Stimulated activated naive CD4-positive, alpha-beta T cell treated with Interleukin-2 at 50 U/mL for 16 hours (primary cell): ENCODE measurements around the gene PLXNA4.

Source experiments
- DNase-seq: peaks from one replicate; lab custom pipeline; 2025; lab: John Stamatoyannopoulos, UW

Gene PLXNA4

GRCh38 chr7:132564849-132565248 is 11.4 kb downstream of the PLXNA4 start:
- DNase-seq, result no peak

GRCh38 chr7:132564090-132564489 is 12.2 kb downstream of the PLXNA4 start:
- DNase-seq, result no peak

DNA sequence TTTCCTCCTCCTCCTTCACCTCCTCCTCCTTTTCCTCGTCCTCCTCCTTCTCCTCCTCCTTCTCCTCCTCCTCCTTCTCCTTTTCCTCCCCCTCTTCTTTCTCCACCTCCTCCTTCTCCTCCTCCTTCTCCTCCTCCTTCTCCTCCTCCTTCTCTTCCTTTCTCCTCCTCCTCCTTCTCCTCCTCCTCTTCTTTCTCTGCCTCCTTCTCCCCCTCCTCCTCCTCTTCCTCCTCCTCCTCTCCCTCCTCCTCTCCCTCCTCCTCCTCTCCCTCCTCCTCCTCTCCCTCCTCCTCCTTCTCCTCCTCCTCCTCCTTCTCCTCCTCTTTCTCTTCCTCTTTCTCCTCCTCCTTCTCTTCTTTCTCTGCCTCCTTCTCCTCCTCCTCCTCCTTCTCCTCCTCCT is 13.6 kb downstream of the PLXNA4 start:
- no peak for DNase-seq

DNA sequence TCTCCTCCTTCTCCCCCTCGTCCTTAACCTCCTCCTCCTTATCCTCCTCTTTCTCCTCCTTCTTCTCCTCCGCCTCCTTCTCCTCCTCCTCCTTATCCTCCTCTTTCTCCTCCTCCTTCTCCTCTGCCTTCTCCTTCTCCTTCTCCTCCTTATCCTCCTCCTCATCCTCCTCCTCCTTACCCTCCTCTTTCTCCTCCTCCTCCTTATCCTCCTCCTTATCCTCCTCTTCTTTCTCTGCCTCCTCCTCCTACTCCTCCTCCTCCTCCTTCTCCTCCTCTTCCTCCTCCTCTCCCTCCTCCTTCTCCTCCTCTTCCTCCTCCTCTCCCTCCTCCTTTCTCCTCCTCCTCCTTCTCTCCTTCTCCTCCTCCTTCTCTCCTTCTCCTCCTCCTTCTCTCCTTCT is 14.5 kb downstream of the PLXNA4 start:
- no peak for DNase-seq

GRCh38 chr7:132560825-132561529 is 15.3 kb downstream of the PLXNA4 start:
- no peak for DNase-seq

GRCh38 chr7:132560105-132560504 is 16.2 kb downstream of the PLXNA4 start:
- no peak for DNase-seq

- no peak for DNase-seq
Measured at GRCh38 chr7:132558815-132559214, 17.5 kb downstream of the PLXNA4 start.

DNA sequence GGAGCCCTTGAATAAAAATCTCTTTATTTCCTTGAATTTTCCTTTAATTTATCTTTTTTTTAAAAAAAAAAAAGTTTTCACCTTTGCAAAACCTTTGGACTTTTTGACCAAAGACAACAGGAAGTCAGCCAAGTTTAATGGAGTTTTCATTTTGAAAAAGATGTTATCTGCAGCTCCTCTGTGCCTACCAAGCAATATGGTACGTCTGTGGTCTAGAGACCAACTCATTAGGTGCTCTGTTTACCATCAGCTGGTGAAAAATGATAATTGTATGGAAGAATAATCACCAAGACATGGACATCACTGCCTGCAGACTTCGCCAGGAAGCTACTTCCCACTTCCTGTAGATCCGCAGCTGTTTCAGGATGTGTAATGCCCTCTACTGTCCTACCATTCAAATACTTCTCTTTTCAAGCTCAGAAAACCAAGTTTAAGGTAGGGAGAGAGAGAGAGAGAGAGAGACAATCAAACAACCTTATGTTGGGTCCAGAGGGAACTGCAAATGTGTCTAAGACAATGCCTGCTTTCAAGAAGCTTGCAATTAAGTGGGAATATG is 18.7 kb downstream of the PLXNA4 start:
- no peak for DNase-seq

GRCh38 chr7:132554446-132554845 is 21.8 kb downstream of the PLXNA4 start:
- no peak for DNase-seq

GRCh38 chr7:132553031-132553430 is 23.2 kb downstream of the PLXNA4 start:
- DNase-seq, result no peak

DNA sequence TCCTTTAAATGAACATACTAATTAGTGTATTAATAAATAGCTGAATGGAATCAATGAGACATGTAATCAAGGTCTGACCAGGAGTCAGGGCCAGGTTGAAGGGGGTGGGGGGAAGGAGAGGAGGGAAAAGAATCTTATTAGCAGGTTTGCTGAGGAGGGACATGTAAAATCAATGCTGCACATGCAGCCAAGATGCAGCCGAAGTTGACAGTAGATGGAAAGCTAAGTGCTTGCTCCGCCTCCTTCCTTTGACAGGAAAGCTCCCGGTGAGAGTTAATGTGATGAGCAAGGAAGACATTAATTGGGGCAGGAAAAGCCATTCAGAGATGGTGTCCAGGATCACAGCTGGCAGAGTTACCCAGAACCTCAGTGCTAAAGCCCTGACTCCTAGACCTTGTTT is 24.4 kb downstream of the PLXNA4 start:
- DNase-seq, result no peak

DNA sequence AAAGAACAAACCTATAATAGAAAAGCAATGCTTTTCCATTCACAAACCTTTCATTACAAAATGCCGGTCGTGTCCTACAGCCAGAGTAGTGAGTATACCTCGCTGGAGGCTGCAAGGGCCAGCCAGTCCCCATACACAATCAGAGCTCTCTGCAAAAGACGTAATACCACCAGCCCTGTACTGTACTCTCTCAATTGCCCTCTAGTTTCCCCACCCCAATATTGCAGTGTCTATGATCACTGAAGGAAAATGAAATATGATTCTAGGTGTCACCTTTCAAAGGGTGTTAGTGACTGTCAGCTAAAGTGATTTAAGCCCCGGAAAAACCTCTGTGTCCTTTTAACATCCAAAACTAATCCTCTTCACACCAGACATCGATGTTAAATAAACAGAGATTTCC is 24.8 kb downstream of the PLXNA4 start:
- no peak for DNase-seq

DNA sequence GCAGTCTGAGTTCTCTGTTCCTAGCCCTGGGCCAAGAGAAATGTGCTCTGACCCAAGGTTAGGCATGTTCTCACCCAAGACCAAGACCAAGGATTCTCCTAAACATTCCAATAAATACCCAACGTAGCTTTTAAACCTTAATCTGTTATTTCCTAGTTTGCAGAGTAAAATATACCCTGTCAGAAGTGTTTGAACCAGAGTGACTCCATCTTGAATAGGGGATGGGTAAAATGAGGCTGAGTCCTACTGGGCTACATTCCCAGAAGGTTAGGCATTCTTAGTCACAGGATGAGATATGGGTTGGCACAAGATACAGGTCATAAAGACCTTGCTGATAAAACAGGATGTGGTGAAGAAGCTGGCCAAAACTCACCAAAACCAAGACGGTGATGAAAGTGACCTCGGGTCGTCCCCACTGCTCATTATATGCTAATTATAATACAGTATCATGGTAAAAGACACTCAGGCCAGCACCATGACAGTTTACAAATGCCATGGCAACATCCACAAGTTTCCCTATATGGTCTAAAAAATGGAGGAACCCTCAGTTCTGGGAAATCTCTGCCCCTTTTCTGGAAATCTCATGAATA is 27.7 kb downstream of the PLXNA4 start:
- no peak for DNase-seq

DNA sequence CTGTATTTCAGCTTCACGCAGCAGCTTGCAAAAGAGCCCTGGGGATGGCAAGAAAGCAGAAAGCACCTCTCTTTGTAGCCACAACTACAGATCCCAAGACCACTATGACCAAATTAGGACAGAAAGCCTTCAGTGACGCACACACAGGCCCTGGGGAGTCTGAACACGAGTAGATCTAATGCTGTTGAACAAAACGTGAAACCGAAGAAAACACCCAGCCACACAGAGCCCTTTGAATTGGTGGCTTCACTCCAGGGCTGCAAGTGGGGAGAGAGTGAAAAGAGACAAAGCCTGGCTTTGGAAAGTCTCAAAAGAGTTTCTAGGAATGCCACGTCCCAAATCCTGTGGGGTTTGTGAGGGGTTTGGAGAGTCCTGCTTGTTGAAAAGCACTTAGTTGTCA is 28.4 kb downstream of the PLXNA4 start:
- no peak for DNase-seq

- DNase-seq, result no peak
Measured at GRCh38 chr7:132546366-132547127, 29.7 kb downstream of the PLXNA4 start.

GRCh38 chr7:132545756-132546155 is 30.5 kb downstream of the PLXNA4 start:
- no peak for DNase-seq

DNA sequence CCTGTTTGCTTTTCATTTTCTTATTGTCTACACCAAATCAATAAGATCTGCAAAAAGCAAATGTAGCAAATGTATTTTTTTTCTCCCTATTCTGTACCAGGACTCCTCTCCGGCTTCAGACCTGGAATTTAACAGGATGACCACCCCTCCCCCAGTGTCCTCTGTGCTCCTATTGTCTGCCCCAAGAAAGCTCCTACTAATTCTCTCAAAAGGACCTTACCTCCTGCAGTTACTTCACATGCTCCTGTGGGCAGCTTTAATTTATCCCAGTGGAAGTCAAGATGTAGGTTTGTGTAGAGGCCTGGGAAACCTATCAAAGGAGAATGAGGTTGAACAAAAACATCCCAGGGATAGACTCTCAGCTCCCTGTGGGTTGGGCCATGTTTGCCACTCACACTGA is 31.3 kb downstream of the PLXNA4 start:
- no peak for DNase-seq

- no peak for DNase-seq
Measured at GRCh38 chr7:132544025-132544424, 32.2 kb downstream of the PLXNA4 start.

DNA sequence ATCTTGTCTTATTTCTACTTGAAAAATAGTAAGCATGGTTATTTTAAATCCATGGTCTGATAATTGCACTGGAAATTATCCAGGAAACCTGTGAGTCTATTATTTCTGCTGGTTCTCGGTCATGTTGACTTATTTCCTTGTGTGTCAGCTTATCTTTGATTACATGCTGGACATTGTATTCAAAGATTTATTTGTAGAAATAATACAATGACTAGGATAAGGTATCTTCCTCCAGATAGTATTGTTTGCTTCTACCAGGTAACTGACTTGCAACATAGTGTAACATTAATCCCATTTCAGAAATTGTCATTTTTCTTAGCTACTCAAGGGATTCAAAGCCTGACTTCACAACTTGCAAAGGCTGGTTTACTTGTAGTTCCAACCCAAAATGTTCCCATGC is 33.4 kb downstream of the PLXNA4 start:
- DNase-seq, result no peak

DNA sequence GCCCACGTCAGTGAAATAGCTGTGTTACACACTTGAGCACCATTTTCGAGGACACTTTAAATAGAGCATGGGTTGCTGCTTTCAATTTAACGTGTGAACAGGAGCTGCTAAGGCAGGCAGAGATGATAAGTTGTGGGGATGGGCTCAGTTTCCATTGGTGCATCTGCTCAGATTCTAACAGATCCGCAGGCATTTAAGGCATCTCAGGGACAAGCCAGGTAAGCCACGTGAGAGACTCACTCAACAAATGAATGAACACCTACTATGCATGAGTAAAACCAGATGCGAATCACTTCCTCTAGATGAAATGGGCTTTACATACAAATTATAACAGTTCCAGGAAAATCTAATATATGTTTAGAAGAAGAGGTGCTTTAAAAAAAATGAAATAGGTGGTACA is 34.6 kb downstream of the PLXNA4 start:
- DNase-seq, result no peak

DNA sequence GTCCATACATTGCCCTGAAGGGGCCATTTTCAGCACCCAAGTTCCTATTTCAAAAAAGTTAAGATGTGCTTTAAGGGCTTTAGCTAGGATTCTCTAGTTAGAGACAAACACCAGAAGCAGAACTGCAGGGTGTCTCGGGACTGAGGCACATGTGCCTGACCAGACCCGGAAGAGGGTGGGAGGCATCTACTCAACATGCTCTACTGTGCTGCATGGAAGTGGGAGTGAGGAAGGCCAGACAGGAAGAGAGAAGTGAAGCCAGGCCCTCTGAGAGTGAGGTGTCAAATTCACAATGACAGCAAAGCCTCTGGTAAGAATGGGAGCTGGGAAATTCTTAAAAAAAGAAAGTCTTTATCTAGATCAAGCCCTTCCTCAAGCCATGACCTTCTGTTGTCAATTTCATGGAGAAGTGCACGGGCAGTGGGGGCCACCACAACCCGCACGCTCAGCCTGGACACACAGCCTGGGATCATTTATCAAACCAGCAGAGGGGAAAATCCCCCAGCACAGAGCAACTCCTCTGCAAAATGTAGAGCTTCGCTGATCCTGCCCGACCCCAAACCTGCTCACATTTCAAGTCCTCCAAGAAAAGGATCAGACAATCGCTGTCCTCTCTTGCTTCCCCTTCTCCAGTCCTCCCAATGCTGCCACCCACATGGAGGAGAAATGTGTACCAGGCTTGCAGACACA is 38.7 kb downstream of the PLXNA4 start:
- DNase-seq, result no peak

DNA sequence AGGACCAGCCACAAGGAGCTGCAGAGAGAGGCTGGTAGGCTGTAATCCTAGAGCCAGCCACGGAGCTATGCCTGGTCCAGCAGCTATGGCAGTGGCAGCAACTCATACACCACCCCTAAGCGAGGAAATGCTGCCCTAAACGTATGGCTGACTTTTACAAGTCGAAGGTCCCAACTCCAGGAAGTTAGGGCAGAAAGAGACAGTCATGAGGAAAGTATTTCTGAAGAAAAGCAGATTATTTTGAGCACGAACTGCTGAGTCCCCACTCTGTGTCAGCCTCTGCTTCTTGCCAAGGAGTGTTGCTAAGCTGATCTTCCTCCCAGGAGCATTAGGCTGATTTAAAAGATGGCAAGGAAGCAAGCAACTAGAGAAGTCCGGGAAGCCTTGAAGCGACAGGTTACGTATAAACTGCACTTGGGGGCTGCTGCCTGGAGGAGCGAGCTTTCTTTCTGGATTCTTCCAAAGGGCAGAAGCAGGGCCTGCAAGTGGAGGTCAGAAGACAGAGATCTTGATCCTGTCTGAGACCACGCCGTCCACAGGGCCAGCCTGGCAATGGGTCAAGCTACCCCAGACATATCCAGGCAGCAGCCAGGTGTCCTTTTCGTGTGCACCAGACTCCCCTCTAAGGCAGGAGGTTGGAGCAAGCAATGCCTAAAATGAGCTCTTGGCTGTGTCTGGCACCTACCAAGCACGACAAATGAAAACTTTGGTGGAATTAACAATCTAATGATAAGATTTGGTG is 39.4 kb downstream of the PLXNA4 start:
- no peak for DNase-seq
